Stimulated activated CD8-positive, alpha-beta memory T cell treated with anti-CD3 and anti-CD28 coated beads, Interleukin-7, amount 100 ng/mL, for 1 hour (primary cell): ENCODE measurements around the gene KRT6B.
"Not testable (repeated sequence)": the region's sequence is repeated elsewhere in the genome, so short reads cannot be mapped to it uniquely, and the experiment has no call there.

ENCODE experiments used
- DNase-seq, 2 donors: peaks; one replicate each; pipeline ENCODE4 v3.0.0-alpha.2; 2020; ENCODE audit warnings: low read depth in 2 of 2

The KRT6B gene

DNA sequence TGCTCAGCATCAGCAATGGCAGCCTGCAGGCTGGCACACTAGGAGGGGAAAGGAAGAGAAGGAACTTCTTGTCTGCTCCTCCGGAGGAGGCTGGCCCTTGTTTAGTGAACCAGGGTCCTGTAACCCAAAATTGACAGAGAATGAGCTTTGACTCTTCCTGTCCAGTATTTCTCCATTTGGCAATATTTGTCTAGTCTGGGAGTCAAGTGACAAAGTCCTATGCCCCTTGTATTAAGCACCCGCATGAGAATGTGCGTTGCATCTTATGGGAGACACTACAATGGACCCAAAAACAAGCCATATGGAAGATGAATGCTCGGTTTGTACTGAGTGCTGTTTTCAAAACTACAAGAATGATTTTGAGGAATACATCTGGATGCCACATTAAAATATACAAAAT is 17.9 kb upstream of the KRT6B start:
- DNase-seq = no peak

DNA sequence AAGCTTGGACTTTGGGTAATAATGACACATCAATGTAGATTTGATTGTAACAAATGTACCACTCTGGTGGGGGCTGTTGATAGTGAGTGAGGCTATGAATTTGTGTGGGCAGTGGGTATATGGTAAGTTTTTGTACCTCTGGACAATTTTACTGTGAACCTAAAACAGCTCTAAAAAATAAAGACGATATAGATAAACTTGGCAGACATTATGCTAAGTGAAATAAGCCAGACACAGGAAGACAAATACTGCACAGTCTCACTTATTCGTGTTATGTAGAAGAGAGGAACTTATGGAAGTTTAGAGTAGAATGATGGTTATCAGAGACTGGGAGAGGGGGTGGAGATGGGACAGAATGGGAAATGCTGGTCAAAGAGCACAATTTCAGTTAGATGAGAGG is 13.0 kb upstream of the KRT6B start:
- DNase-seq = no peak

DNA sequence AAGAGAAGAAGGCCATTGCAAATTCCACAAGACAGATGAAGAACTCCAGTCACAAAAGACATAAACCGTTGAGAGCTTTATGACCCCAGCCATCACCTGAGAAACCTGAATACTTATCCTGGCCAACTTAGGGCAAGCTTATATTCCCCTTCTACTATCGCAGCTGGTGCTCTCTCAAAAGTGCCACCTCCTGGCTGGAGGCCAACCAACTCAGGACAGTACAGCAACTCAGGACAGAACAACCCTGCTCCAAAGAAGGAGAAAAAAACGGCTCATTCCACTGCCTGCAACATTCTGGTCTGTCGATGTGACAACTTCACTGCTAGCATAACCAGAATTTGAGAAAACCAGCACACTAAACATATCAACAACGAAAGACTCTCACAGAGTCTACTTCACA is 9.7 kb upstream of the KRT6B start:
- no peak for DNase-seq

DNA sequence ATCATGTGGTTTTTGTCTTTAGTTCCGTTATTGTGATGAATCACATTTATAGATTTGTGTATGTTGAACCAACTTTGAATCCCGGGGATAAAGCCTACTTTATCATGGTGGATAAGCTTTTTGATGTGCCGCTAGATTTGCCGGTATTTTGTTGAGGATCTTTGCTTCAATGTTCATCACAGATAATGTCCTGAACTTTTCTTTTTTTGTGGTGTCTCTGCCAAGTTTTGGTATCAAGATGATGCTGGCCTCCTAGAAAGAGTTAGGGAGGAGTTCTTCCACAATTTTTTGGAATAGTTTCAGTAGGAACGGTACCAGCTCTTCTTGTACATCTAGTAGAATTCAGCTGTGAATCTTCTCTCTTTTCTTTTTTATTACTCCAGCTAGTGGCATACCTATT is 6.9 kb upstream of the KRT6B start:
- no peak for DNase-seq

DNA sequence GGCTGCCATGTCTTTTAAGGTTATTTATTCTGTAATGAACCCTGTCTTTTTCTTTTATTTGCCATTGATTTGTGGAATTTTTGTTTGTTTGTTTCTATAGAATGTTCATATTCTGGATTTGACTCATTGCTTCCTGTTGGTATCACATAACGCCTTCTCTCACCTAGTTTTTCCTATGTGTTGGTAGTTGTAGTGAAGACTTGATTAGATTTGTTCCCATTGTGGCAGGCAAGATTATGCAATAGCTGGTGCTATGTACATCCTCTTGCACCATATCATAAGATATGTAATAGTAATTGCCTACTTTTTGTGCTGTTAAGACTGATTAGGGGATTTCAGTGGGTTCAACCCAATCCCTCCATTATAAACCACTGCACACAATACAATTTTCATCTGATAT is 3.9 kb upstream of the KRT6B start:
- DNase-seq = no peak

DNA sequence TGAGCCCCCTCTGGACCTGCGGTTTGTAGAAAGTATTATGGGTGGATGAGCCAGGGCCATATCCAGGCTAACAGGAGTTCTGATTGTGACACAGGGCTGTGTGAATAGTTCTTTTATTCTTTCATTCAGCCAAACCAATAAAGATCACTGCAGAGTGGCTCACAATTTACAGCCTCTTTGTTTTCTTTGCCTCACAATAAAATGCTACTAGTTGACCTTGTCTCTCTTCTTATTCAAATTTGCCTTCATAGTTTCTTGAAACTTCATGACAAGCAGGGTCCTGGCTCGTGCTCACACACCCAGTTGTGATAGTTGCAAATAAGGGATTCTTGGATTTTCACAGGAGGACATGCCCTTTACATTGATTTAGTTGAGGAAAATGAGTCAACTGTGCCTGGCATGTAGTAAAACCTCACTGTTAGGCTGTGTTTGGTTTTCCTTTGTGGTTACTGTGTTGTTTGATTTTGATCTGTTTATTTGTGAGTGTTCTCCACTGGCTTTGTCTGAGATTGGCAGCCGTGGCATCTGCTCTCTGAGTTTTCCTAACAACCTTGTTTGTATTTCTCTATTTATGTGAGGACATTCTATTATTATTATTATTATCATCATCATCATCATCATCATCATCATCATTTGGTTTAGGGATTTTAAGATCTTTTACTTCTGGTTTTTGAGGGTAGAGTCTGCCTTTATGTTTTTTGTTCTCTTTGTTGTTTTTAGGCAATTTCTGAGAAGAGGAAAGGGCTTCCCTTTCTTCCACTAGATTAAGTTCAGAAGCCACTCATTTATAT is 2.7 kb upstream of the KRT6B start:
- no peak for DNase-seq

DNA sequence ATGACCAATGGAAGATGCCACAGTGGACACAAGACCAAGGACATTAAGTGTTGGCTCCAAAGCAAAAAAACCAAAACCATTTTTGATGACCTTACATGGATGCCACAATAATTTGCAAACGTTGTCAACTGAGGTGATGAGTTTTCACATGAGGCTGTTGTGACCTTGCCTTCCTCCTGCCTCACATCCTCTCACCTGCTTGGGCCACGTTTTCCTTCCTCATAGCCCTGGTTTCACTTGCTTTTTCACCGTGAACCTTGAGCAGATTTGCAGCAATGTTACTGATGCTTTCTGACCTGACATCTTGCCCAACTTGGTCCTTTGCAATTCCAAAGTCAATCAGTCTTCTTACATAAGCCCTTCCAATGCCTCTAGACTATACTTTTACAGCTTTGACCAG is 3.7 kb downstream of the KRT6B start:
- no peak for DNase-seq

DNA sequence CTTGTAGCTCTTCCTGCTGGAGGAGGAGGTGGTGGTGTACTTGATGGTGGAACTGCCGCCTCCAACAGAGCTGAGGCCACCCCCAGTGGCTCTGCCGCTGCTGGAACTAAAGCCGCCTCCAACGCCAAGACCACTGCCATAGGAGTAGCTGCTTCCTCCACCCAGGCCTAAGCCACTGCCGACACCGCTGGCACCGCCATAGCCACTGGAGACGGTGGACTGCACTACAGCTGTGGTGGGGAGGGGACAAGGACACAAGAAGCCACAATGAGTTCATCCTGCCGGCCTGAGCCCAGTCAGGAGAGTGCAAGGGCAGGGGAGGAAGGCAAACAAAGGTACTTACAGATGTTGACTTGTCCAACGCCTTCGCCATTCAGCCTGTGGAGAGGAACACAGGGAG is 4.8 kb downstream of the KRT6B start:
- DNase-seq = not testable (repeated sequence)

DNA sequence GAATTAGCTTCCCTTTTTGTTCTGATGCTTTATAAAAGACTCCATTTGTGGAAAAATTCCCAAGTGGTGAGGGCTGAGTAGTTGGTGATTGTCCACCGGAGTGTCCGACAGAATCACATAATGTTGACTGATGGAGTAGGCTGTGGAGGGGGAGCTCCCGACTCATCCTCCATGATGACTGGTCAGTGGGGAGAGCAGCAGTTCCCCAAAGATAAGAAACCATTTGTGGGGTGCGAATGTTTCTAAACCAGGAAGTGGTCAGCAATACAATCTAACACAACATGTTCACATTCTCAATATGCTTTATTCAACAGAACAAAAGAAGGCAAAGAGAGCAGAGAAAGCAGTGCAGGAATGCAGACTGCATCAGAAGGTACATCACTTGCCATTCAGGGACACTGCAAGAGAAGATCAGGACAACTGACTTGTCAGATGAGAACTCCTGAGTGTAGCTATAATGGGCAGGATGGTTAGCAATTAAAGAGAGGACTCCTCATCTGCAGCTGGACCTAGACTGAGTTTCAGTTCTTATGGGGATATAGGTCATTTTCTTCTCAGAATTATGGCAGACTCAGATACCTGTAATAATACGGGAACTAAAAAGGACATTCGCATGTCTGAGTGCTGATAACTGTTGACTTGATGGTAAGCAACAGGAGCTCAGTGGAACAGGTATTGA is 5.4 kb downstream of the KRT6B start:
- DNase-seq = no peak

DNA sequence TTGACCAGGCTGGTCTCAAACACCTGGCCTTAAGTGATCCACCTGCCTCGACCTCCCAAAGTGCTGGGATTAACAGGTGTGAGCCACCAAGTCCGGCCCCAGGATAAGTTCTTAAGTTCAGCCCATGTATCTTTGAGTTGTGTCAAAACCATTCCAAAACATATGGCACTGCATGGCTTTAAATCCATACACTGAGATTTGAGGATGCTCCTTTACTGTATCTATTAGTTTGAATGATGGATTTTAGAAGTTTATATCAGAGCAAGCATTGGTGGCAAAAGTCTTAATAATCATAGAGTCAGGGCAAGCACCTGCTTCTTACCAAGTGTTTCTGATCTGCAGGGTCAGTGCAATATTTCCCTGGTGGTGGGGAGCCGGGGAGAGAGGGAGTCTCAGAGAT is 6.1 kb downstream of the KRT6B start:
- no peak for DNase-seq

DNA sequence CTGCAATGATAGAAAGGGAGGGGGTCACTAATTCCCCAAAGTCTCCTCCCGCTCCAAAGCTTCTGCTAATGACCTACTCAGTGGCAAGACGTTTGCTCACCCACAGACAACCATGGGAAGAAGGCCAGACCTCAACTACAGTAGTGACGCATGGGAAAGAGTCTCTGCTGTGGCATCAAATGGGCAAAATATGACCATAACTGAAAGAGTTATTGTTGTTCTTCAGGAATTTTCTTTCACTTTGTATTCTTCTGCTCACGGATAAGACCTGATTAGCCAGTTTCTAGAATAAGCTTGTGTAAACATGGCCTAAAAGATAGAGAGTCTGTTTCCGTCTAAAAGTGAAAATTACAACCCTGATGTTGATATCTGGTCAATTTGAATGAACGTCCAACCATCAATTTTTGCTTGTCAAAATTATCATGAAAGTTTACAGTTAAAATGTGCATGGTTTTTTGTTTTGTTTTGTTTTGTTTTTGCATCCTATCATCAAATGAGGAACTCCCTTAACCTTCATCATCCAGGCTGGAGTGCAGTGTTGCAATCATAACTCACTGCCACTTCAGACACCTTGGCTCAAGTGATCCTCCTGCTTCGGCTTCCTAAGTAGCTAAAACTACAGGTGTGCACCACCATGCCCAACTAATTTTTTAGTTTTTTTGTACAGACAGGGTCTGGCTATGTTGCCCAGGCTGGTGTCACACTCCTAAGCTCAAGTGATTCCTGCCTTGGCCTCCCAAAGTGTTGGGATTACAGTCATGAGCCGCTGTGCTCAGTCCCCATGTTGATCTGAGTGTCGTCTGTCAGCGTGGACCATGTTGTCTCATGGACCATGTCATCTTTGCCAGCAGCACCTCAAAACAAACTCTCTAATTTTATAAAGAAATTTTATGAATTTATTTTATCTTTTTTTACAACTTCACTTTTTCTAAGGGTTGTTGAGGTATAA is 7.0 kb downstream of the KRT6B start:
- DNase-seq = no peak

DNA sequence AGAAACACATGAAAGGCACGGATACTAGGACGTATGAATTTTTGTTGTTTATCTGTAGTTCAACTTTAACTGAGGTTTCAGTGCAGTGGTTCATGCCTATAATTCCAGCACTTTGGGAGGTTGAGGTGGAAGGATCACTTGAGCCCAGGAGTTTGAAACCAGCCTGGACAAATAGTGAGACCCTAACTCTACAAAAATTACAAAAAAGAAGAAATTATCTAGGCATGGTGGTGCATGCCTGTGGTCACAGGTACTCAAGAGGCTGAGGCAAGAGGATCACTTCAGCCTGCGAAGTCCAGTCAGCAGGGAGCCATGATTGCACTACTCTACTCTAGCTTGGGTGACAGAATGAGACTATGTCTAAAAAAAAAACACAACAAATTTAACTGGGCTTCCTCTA is 8.0 kb downstream of the KRT6B start:
- no peak for DNase-seq

DNA sequence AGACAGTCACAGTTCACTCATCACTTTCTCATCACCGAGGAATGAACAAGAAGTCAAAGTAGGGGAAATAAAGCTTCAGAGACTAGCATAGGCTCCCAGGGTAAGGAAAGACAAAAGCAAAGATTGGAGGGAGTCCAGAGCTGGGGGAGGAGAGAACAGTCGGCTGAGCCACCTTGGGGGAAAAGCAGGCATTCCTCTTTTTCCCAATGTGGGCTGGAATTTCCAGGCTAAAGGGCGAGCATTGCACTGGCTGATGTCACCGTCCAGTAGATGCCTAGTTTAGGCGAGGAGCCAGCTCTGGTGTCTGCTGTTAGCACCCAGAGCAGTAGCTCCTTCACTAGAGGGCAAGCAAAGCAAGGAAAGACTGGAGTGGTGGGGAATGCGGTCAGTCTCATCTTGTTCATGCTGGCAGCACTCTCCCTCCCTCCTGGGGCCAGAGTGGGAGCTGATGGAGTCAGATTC is 9.3 kb downstream of the KRT6B start:
- no peak for DNase-seq

DNA sequence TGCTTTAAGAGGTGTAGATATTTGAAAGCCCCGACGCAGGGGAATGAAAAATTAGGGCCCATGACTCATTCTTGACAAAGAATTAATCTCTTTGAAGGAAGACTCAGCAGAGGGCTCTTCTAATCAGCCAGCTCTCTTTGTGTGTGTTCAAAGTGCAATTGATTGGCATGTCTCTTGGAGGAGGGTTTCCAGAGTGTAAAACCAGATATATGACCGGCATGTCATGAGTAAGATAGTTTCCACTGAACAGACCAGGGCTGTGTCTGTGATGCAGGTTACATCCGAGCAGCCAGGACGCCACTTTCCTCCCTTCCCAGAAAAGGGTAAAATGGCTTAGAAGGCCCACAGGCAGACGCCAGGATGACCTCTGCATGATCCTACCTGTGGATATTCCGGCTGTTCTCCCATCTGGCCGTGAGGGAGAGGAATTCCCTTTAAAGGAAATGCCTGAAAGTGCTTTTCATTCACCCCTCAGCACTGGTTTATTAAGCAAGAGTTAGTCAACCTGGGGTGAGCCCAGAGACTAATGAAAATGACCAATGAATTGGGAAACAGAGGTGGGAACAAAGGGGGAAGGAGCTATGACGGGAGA is 10.5 kb downstream of the KRT6B start:
- no peak for DNase-seq

DNA sequence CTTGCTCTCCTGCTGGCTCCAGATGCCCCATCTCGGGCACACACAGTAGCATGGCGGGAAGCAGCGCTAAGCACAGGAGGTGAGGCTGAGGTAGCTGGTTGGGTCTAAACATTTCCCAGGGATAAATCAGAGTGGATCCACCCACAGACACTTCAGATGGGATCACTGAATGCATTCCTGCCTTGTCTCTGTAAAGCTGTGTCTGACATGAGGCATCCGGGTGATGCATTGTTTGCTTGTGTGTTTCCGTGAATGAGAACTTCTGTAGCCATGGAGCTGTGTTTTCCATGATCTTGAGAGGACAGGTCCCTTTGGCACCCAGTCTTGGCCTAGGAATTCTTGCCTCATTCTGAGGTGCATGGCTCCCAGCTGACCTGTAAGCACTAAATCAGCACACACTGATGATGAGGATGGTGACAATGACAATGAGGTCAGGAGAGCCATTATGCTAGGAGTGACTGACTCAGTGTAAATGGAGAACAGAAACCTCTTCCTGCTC is 11.1 kb downstream of the KRT6B start:
- no peak for DNase-seq

DNA sequence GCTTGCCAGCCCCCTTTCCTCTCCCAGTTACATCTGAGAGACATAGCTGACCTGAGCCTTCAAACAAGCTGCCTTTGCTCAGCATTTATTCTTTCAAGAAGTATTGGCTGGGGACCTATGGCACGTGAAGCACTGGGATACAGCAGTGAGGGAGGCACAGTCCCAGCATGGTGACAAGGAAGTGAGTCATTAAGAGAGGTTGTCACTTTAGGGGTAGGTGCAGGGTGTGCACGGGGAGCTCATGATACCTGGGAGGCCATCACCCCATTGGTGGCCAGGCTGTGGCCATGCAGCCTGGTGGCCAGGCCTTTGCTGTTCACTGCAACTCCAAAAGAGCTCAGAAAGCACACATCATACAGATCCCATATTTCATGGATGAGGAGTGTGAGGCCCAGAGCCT is 12.1 kb downstream of the KRT6B start:
- no peak for DNase-seq

DNA sequence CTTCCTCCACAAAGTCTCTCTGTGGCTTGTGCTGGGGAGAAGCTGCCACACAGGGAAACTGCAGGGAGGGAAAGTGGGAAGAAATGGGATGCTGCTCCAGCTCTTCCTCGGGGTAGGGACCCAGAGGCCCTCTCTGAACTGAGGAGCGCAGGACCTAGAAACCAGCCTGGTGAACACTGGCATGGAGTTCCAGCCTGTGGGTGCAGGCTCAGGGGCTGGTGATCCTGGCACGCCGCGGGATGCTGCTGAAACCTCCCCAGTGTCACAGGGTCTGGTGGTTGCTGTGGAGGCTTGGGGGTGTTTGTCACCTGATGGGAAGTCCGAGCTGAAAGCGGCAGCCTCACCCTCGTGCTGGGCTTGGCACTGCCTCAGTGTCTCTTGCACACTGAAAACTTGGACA is 12.5 kb downstream of the KRT6B start:
- DNase-seq = no peak

DNA sequence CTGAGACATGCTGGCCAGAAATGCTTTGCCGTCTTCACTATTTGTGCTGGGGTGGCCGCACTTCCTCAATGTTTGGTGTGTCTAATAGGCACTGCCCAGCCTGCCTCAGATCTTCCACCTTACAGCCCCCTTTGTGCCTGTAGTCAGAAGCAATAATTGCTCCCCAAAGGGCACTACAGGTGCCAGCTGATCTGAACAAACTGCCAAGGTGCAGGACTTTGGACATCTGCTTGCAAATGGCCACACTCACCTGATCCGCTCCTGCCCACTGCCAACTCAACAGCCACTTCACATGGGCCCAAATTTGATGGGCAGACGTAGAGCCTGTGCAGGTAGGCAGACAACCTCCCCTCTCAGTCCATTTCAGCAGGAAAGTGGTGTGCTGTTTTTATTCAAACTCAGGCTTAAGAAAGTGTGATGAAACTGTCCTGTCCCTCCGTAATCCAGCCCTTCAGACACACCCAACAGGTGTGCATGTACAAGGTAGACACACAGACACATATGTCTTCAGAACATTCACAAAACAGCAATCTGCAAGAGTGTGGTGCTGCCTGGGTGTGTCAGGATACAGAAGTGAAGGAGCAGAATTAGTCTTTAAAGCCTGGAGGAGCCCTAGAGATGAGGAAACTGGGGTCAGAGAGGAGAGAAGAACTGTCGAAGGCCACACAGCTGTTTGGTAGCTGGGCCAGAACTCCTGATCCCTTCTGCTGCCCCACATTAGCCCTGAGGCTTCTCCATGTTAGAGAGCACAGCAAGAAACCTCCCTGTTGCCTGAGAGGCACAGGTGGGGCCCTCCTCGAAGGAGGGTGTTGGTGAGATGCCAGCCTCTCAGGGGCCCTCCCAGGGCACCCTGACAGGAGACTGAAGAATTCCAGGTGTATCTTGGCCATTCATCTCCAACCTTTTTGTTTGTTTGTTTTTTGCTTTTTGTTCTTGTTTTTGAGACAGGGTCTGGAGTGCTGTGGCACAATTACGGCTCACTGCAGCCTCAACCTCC is 13.3 kb downstream of the KRT6B start:
- DNase-seq = no peak

DNA sequence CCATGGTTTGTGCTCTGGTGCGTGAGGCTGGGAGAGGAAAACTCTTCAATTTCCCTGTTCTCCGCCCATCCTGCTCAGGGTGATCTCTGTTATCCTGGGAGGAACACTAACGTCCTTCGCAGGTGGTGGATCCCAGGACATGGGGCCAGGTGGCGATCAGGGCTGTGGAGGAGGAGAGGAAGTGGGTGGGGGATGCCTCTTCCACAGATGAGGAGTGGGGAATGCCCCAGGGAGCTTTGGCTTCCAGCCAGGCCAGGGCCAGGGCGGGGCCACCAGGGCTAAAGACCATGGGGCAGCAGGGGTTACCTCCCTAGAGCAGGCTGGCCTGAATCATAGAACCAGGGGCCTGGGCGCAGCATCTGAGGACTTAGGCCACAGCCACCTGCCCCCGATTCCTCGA is 14.4 kb downstream of the KRT6B start:
- no peak for DNase-seq

DNA sequence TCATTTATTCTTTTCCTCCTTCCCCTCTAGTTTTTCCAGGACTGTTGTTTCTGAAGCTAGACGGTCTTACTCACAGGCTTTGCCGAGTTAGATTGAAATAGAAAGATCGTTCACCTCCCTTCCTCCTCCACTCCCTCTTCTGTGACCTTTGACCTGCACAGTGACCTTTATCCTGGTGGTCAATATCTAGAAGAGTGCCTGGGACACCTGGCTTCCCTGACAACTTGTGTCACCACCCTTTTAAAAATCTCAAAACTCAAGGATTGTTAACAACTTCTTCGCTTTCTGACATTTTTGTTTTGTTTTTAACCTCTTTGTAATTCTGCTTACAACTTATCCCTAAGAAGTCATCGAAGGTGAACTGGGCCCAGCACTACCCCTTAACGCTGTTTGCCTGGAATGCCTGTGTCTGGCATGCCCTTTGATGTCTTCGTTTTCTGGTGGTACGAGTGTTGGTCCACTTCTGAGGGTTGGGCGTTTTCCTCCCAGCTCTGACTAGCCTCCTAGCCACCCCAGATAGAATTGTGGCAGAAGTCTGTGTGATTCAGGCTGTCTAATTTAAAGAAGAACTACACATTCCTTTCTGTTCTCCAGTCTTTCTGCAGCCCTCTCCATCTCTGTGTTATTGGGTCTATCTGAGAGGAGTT is 15.0 kb downstream of the KRT6B start:
- no peak for DNase-seq
